ENCODE results near the gene C22orf23. TPM values are rescaled to one million over a fixed set of nuclear protein-coding genes. Genes with fewer than 3 reads are reported as not detected.
"Not testable (repeated sequence)": the region's sequence is repeated elsewhere in the genome, so short reads cannot be mapped to it uniquely, and the experiment has no call there.

Gene C22orf23
- total RNA-seq, 1 experiment from 2014 or later: 0.52 TPM

DNA sequence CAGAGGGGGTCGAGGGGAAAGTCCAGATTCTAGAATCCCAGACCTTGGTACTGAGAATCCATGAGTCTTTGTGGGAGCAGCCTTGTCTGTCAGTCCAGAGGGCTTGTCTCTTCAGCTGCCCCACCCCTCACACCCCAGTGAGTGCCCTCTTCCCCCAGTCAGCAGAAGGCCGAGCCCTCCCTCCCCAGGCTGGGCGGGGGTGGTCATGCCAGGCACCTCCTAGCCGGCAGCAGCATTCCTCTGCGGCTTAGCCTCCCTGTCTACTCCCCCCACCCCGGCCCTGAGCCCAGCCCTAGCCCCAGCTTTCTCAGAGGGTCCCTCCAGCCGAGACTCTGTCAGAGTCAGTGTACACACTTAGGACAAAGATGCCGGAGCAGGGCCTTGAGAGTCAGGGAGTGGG lies 26.4 kb upstream of the C22orf23 start:
- CTCF ChIA-PET: no interaction called here
- Mint-ChIP-seq H3K4me1 (ENCODE audit: low read depth, unreplicated experiment) (no peaks in the 10 kb centered on the region), H3K9me3 (ENCODE audit: low read depth, unreplicated experiment) (no peaks in the 10 kb centered on the region), H3K4me3 (ENCODE audit: low read depth, unreplicated experiment) (no peak overlapping the region), H3K36me3 (ENCODE audit: insufficient read depth, unreplicated experiment) (no peaks in the 10 kb centered on the region), H3K27ac (ENCODE audit: unreplicated experiment) (no peak overlapping the region), H3K27me3 (ENCODE audit: unreplicated experiment) (no peaks in the 10 kb centered on the region)
- BruUV-seq (replicated peaks): no TSS peak
- intact Hi-C loops (cut with micrococcal nuclease; ENCODE audit: unreplicated experiment): no loop called here
- no peak for TF ChIP-seq CTCF (IDR thresholded peaks at IDR 0.05; ENCODE audit: unreplicated experiment)
- no peak for DNase-seq

- no peaks in the 10 kb centered on the region for H3K36me3 Mint-ChIP-seq (ENCODE audit: insufficient read depth, unreplicated experiment)
- H3K27me3 Mint-ChIP-seq (ENCODE audit: unreplicated experiment): no peaks in the 10 kb centered on the region
- no peaks in the 10 kb centered on the region for H3K4me1 Mint-ChIP-seq (ENCODE audit: low read depth, unreplicated experiment)
- intact Hi-C loops (cut with micrococcal nuclease; ENCODE audit: unreplicated experiment): no loop called here
- no peak overlapping the region for H3K4me3 Mint-ChIP-seq (ENCODE audit: low read depth, unreplicated experiment)
- no peak for DNase-seq
- H3K9me3 Mint-ChIP-seq (ENCODE audit: low read depth, unreplicated experiment): no peaks in the 10 kb centered on the region
- no peak overlapping the region for H3K27ac Mint-ChIP-seq (ENCODE audit: unreplicated experiment)
- no peak for TF ChIP-seq CTCF (IDR thresholded peaks at IDR 0.05; ENCODE audit: unreplicated experiment)
- CTCF ChIA-PET: interaction anchor here (0.9 kb wide), 1 partner anchor 80 kb away, joined by 5 read pairs; no protein-coding TSS in a partner anchor
- BruUV-seq (replicated peaks): no TSS peak
These were observed 23.1 kb upstream of the C22orf23 start for GRCh38 chr22:37976547-37976946.

DNA sequence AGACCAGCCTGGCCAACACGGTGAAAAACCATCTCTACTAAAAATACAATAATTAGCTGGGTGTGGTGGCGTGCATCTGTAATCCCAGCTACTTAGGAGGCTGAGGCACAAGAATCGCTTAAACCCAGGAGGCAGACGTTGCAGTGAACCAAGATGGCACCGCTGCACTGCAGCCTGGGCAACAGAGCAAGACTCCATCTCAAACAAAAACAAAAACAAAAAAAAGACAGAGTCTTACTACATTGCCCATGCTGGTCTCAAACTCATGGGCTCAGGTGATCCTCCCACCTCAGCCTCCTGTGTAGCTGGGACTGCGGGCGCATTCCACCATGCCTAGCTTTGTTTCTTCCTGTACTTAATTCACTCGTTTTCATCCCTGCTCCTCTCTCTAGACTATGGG lies 22.6 kb upstream of the C22orf23 start:
- H3K9me3 Mint-ChIP-seq (ENCODE audit: low read depth, unreplicated experiment); H3K27me3 Mint-ChIP-seq (ENCODE audit: unreplicated experiment); intact Hi-C loops (cut with micrococcal nuclease; ENCODE audit: unreplicated experiment); H3K36me3 Mint-ChIP-seq (ENCODE audit: insufficient read depth, unreplicated experiment); H3K27ac Mint-ChIP-seq (ENCODE audit: unreplicated experiment); BruUV-seq (replicated peaks); H3K4me3 Mint-ChIP-seq (ENCODE audit: low read depth, unreplicated experiment); DNase-seq; H3K4me1 Mint-ChIP-seq (ENCODE audit: low read depth, unreplicated experiment): not testable (repeated sequence)
- CTCF ChIA-PET: interaction anchor here (0.6 kb wide), 1 partner anchor 278 kb away, joined by 6 read pairs; no protein-coding TSS in a partner anchor

DNA sequence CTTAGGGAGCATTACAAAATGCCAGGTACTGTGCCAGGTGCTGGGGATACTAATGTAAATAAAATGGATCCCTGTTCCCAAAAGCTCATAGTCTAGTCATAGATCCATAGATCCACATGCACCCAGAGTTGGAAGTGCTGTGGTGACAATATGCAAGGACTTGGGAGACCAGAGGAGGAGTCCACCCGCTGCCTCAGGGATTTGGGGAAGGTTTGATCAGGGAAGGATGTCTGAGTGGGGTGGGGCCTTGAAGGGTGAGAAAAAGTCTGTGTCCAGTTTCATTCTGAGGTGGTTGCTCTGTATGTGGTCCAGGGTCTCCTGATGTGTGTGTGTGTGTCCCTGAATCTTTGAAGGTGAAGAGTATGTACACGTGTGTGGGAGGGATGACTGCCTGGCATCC lies 21.8 kb upstream of the C22orf23 start:
- no peaks in the 10 kb centered on the region for H3K9me3 Mint-ChIP-seq (ENCODE audit: low read depth, unreplicated experiment)
- DNase-seq: no peak
- H3K27me3 Mint-ChIP-seq (ENCODE audit: unreplicated experiment): no peaks in the 10 kb centered on the region
- H3K4me1 Mint-ChIP-seq (ENCODE audit: low read depth, unreplicated experiment): no peaks in the 10 kb centered on the region
- CTCF ChIA-PET: no interaction called here
- no peaks in the 10 kb centered on the region for H3K36me3 Mint-ChIP-seq (ENCODE audit: insufficient read depth, unreplicated experiment)
- no peak overlapping the region for H3K27ac Mint-ChIP-seq (ENCODE audit: unreplicated experiment)
- H3K4me3 Mint-ChIP-seq (ENCODE audit: low read depth, unreplicated experiment): no peak overlapping the region
- intact Hi-C loops (cut with micrococcal nuclease; ENCODE audit: unreplicated experiment): no loop called here
- no peak for TF ChIP-seq CTCF (IDR thresholded peaks at IDR 0.05; ENCODE audit: unreplicated experiment)
- BruUV-seq (replicated peaks): no TSS peak

GRCh38 chr22:37973271-37974170 lies 20.1 kb upstream of the C22orf23 start:
- H3K4me3 Mint-ChIP-seq (ENCODE audit: low read depth, unreplicated experiment): no peak overlapping the region
- intact Hi-C loops (cut with micrococcal nuclease; ENCODE audit: unreplicated experiment): no loop called here
- no TSS peak for BruUV-seq (replicated peaks)
- H3K36me3 Mint-ChIP-seq (ENCODE audit: insufficient read depth, unreplicated experiment): no peaks in the 10 kb centered on the region
- no peak overlapping the region for H3K27ac Mint-ChIP-seq (ENCODE audit: unreplicated experiment)
- no peak for DNase-seq
- CTCF ChIA-PET: no interaction called here
- H3K27me3 Mint-ChIP-seq (ENCODE audit: unreplicated experiment): no peaks in the 10 kb centered on the region
- TF ChIP-seq CTCF (IDR thresholded peaks at IDR 0.05; ENCODE audit: unreplicated experiment): no peak
- H3K9me3 Mint-ChIP-seq (ENCODE audit: low read depth, unreplicated experiment): no peaks in the 10 kb centered on the region
- H3K4me1 Mint-ChIP-seq (ENCODE audit: low read depth, unreplicated experiment): no peaks in the 10 kb centered on the region
